HepG2 (cell line): Measurements from ENCODE around the gene DNAI4. TPM values are rescaled to one million over a fixed set of nuclear protein-coding genes. Genes with fewer than 3 reads are reported as not detected.

Experiments
- ARNT2 ChIP-seq: sonication (generic); formaldehyde crosslinking; IDR thresholded peaks from 2 replicates; pipeline ENCODE4 v1.8.0; 2022; ENCODE audit warnings: mild to moderate bottlenecking, low read depth, missing genetic modification reagents, moderate library complexity
- CAMTA2 ChIP-seq: sonication (generic); formaldehyde crosslinking; IDR thresholded peaks from 2 replicates; pipeline ENCODE4 v1.4.0; 2020; ENCODE audit warnings: mild to moderate bottlenecking, missing genetic modification reagents, borderline replicate concordance
- CENPBD1 ChIP-seq: sonication (generic); formaldehyde crosslinking; IDR thresholded peaks from 2 replicates; pipeline ENCODE4 v1.8.0; 2022; ENCODE audit warnings: missing genetic modification reagents, low read depth, mild to moderate bottlenecking, borderline replicate concordance
- ELK4 ChIP-seq: sonication (generic); formaldehyde crosslinking; IDR thresholded peaks from 2 replicates; pipeline ENCODE4 v1.9.0; 2021; ENCODE audit warnings: missing genetic modification reagents, borderline replicate concordance
- FOXA1 ChIP-seq, 2 experiments: fragments of 450-650 bp in 1 of 2; sonication (generic) in 1 of 2; formaldehyde crosslinking in 1 of 2; IDR thresholded peaks; 2 replicates each; pipeline versions ENCODE4 v1.4.0 to v1.6.1; 2016 to 2020; ENCODE audit warnings: missing genetic modification reagents in 1 of 2
- FOXP4 ChIP-seq: sonication (generic); formaldehyde crosslinking; IDR thresholded peaks from 2 replicates; pipeline ENCODE4 v1.4.0; 2020; ENCODE audit warnings: missing genetic modification reagents
- GTF3A ChIP-seq: sonication (generic); formaldehyde crosslinking; conservative IDR thresholded peaks from 2 replicates; pipeline ENCODE4 v1.4.0; 2020; ENCODE audit warnings: mild to moderate bottlenecking, missing genetic modification reagents
- KDM5A ChIP-seq: fragments of 200-600 bp; sonication (generic); IDR thresholded peaks from 2 replicates; pipeline ENCODE4 v1.7.0; 2018; ENCODE audit warnings: antibody characterized with exemption, mild to moderate bottlenecking, low read length, borderline replicate concordance
- MIER3 ChIP-seq: IDR thresholded peaks from 2 replicates; pipeline ENCODE4 v1.6.1; 2016; ENCODE audit warnings: missing compliant biosample characterization, borderline replicate concordance
- NFE2L2 ChIP-seq: fragments of 150-350 bp; IDR thresholded peaks from 2 replicates; pipeline ENCODE4 v1.6.1; 2014; ENCODE audit warnings: low read length
- PRDM10 ChIP-seq: sonication (generic); formaldehyde crosslinking; IDR thresholded peaks from 2 replicates; pipeline ENCODE4 v1.4.0; 2020; ENCODE audit warnings: low read depth, missing genetic modification reagents
- PRDM15 ChIP-seq: sonication (generic); formaldehyde crosslinking; IDR thresholded peaks from 2 replicates; pipeline ENCODE4 v1.4.0; 2020; ENCODE audit warnings: missing genetic modification reagents
- ZNF496 ChIP-seq: sonication (generic); formaldehyde crosslinking; IDR thresholded peaks from 2 replicates; pipeline ENCODE4 v1.8.1; 2023; ENCODE audit warnings: mild to moderate bottlenecking, moderate library complexity, missing genetic modification reagents; ENCODE audit not compliant: insufficient replicate concordance
- ZNF639 ChIP-seq: conservative IDR thresholded peaks from 2 replicates; pipeline ENCODE4 v1.6.1; 2018; ENCODE audit warnings: missing genetic modification reagents
- polyA plus RNA-seq, 8 experiments: library from polyadenylated mRNA; depleted of rRNA in 3 of 8; stranded (reverse) in 7 of 8; unstranded in 1 of 8; fragments of >200 nt; fragmentation: Illumina TruSeq in 4 of 8; extraction: Trizol in 4 of 8; gene quantifications; 2 replicates each; pipeline versions ENCODE4 v1.2.1 to v1.2.3, GENCODE V29; 2011 to 2016; ENCODE audit warnings: low read depth in 4 of 8, missing spikeins in 1 of 8, mixed read lengths in 1 of 8; ENCODE audit not compliant: insufficient read depth in 1 of 8
- total RNA-seq, 5 experiments: library from RNA; depleted of rRNA; stranded (reverse); fragments of >200 nt; fragmentation: Illumina TruSeq; extraction: Trizol; gene quantifications; 2 replicates each; pipeline ENCODE4 v1.2.3, GENCODE V29; 2016; ENCODE audit warnings: low read depth in 1 of 5

DNAI4 gene
- total and polyA plus RNA-seq, 2 of the 13 experiments (the other 11 are each of a cell fraction or from before 2014, with no cell fraction given) = 0.04 to 0.08 TPM

- TF ChIP-seq FOXP4 (CRISPR knock-in tag) (no peak), ELK4 (CRISPR knock-in tag) (no peak), CENPBD1 (CRISPR knock-in tag) (no peak), ZNF496 (CRISPR knock-in tag) (no peak), GTF3A (CRISPR knock-in tag) (no peak), NFE2L2 (no peak), FOXA1 (IDR thresholded peaks at IDR 0.05) (no peak), FOXA1 (CRISPR knock-in tag; IDR thresholded peaks at IDR 0.05) (no peak), PRDM15 (0 out of 2 replicates have a peak, but pooled peaks have one; percentile 39), CAMTA2 (CRISPR knock-in tag) (no peak), MIER3 (no peak), ZNF639 (CRISPR knock-in tag) (peak; percentile 61; the same call in 1 of the 2 replicates), ARNT2 (no peak; the same call in none of the 2 replicates), PRDM10 (CRISPR knock-in tag) (peak; percentile 43; the same call in 1 of the 2 replicates), KDM5A (peak; percentile 76; the same call in 1 of the 2 replicates)
These were observed 5.6 kb upstream of the DNAI4 start (continued) for GRCh38 chr1:66929999-66930822.
